8988T (cell line): ENCODE data around the gene DLX4.

Experiments used
- DNase-seq: peaks from one replicate; pipeline ENCODE4 v3.0.0; 2011

The DLX4 gene

DNA sequence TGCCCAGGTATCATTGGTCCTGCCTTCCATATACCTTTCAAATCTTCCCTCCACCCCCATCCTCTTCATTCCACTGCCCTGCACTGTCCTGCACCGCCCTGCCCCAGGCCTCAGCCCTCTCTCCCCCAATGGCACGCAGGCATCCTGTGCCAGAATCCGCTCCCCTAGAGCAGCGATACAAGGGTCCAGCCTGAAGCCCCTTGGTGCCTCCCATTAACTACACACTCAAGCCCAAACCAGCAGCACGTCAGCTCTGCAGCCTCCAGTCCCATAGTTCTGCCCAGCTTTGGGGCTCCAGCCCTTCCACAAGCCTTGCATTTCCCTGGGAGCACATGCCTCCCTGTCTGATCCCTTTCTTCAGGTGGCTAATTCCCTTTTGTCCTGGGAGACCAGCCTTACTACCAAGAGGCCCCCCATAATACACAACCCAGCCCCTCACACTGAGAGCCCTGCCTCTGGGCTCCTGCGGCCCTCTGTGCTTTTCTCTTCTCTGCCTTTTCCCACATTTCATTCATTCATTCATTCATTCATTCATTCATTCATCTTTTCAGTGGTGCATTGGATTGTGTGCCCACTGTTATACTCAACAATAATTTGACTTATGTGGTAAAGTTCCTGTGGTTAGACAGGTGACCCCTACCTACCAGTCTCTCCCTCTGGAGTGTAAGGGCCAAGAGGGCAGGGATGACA is 52.8 kb downstream of the DLX4 start:
- no peak for DNase-seq

DNA sequence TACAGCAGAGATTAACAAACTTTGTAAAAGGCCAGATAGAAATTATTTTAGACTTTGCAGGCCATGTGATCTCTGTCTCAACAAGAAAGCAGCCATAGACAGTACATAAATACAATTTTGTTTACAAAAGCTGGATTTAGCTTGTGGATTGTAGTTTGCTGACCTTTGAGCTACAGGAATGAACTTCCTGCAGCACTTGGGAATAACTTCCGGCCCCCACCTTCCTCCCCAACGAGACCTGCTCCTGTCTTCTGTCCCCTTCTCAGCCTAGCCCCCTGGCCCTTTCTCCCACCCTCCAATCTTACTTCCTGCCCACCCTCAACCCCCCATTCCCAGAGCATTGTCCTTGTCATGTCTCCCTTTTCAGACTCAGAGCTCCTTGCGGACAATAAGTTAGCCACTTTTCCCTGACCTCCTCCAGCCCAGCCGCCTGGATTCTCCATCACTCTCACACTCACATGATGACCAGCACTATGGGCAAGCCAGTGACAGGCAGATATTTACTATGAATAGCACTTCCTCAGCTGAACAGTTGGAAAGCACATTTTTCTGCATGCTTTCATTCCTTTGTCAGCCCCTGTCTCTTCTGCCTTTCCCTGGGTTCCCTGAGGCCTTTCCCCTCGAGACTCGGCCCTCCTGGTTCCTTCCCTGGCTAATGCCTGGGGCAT is 53.6 kb downstream of the DLX4 start:
- no peak for DNase-seq

DNA sequence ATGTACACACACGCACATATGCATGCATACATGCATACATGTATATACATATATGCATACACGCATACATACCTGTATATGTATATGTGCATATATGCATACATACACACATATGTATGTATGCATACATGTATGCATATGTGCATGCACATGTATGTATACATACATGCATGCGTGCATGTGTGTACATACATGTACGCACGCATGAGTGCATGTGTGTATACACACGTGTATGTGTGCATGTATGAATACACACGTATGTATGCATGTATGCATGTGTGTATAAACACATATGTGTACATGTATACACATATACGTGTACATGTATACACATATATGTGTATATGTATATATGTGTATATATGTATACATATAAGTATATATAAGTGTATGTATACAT is 54.5 kb downstream of the DLX4 start:
- DNase-seq: no peak
